RWPE2 (cell line): Measurements from ENCODE around the gene NKAPD1.
"Not testable (repeated sequence)": the region's sequence is repeated elsewhere in the genome, so short reads cannot be mapped to it uniquely, and the experiment has no call there.

Source experiments
- ATAC-seq: fragments of 200-7000 bp; cut with Tn5 transposase; 3 replicates; pipeline ENCODE4 v1.9.1; 2021; ENCODE audit warnings: low read depth
- DNase-seq: peaks from one replicate; pipeline ENCODE4 v3.0.0-alpha.2; 2020; ENCODE audit warnings: low spot score
- H3K27ac ChIP-seq: fragments of 450-650 bp; 2 replicates; pipeline ENCODE4 v1.5.1; 2017; ENCODE audit warnings: mild to moderate bottlenecking; ENCODE audit not compliant: poor library complexity, severe bottlenecking
- H3K27me3 ChIP-seq: fragments of 250-450 bp; sonication (Bioruptor Pico); 2 replicates; pipeline ENCODE4 v1.5.1; 2021; ENCODE audit warnings: mild to moderate bottlenecking, moderate library complexity; ENCODE audit not compliant: insufficient read depth, poor library complexity, severe bottlenecking
- H3K36me3 ChIP-seq: fragments of 250-450 bp; sonication (Bioruptor Pico); 2 replicates; pipeline ENCODE4 v1.5.1; 2020; ENCODE audit warnings: low read depth, mild to moderate bottlenecking, moderate library complexity
- H3K4me1 ChIP-seq: fragments of 250-450 bp; sonication (Bioruptor Pico); 2 replicates; pipeline ENCODE4 v1.5.1; 2021; ENCODE audit warnings: mild to moderate bottlenecking, moderate library complexity; ENCODE audit not compliant: insufficient read depth, poor library complexity, severe bottlenecking
- H3K4me3 ChIP-seq: fragments of 250-450 bp; sonication (Bioruptor Pico); 2 replicates; pipeline ENCODE4 v1.5.1; 2021; ENCODE audit warnings: mild to moderate bottlenecking, moderate library complexity; ENCODE audit not compliant: severe bottlenecking
- H3K9me3 ChIP-seq: fragments of 250-450 bp; sonication (Bioruptor Pico); 2 replicates; pipeline ENCODE4 v1.5.1; 2021; ENCODE audit warnings: mild to moderate bottlenecking, moderate library complexity; ENCODE audit not compliant: severe bottlenecking
- TF ChIP-seq, protein P1 (sequence below): fragments of 450-650 bp; IDR thresholded peaks from one replicate; pipeline ENCODE4 v1.5.1; 2017; ENCODE audit warnings: mild to moderate bottlenecking, moderate library complexity; ENCODE audit not compliant: poor library complexity, severe bottlenecking

The NKAPD1 gene, protein sequence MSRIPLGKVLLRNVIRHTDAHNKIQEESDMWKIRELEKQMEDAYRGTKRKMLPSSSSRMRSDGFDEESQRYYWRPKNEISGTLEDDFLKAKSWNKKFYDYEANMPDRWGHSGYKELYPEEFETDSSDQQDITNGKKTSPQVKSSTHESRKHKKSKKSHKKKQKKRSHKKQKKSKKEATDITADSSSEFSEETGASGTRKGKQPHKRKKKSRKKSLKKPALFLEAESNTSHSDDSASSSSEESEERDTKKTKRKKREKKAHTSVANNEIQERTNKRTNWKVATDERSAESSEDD

DNA sequence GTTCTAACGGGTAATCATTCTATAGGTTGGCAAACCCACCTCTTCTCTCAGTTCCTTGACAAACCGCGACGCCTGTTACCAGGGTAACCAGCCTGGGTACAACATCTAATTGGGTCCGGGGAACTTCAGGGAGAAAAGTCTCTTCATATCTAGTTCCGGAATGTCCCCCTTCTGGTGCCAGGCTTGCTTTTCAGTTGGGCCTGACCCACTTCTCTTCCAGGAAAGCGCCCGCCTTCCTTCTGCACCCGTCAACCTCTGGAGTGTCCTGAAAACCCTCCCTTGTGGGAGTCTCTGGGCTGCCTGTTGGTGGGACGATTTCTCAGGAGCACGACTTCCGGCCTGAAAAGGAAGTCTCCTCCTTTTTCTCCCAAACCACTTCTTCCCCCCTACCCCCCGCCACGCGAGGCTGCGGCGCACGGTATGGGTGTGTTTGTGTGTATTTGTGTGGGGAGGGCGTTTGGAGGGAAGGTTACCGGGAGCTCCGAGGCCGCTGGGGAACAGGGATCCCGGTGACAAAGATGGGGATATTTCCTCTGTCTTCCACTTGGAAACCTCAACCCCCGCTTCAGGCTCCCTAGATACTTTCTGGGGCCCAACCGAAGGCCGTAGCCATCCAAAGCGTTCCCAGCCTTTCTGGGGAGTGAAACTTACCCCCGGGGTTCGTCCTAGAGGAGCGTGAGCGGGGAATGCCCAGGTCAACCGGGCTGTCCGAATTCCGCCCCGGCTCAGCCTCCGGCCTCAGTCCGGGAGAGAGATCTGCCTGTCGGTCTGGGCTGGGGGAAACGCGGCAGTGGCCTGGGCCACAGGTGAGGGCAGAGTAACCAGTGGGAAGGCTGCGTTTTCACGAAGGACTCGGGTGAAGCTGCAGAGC is at the start of gene NKAPD1, which contains the start of gene PIH1D2:
NKAPD1 (plus strand) TSS at position 359 of the 871 bp plus-strand sequence. CDS start 1,276 bp downstream, outside the sequence.
PIH1D2 (minus strand) TSS at position 77 of the 871 bp plus-strand sequence. CDS start 843 bp downstream, outside the sequence.
- TF ChIP-seq, protein P1, sequence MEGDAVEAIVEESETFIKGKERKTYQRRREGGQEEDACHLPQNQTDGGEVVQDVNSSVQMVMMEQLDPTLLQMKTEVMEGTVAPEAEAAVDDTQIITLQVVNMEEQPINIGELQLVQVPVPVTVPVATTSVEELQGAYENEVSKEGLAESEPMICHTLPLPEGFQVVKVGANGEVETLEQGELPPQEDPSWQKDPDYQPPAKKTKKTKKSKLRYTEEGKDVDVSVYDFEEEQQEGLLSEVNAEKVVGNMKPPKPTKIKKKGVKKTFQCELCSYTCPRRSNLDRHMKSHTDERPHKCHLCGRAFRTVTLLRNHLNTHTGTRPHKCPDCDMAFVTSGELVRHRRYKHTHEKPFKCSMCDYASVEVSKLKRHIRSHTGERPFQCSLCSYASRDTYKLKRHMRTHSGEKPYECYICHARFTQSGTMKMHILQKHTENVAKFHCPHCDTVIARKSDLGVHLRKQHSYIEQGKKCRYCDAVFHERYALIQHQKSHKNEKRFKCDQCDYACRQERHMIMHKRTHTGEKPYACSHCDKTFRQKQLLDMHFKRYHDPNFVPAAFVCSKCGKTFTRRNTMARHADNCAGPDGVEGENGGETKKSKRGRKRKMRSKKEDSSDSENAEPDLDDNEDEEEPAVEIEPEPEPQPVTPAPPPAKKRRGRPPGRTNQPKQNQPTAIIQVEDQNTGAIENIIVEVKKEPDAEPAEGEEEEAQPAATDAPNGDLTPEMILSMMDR = no peak
- ATAC-seq (peak; percentile 87), DNase-seq (peak; percentile 74)
- Histone ChIP-seq H3K4me3 (peak within 1 kb of the TSS; percentile 78), H3K4me1 (peaks cover 8% of the 10 kb centered on the region), H3K36me3 (peaks cover 41% of the 10 kb centered on the region), H3K27me3 (no peaks in the 10 kb centered on the region), H3K9me3 (no peaks in the 10 kb centered on the region), H3K27ac (peak within 1 kb of the TSS; percentile 68)

DNA sequence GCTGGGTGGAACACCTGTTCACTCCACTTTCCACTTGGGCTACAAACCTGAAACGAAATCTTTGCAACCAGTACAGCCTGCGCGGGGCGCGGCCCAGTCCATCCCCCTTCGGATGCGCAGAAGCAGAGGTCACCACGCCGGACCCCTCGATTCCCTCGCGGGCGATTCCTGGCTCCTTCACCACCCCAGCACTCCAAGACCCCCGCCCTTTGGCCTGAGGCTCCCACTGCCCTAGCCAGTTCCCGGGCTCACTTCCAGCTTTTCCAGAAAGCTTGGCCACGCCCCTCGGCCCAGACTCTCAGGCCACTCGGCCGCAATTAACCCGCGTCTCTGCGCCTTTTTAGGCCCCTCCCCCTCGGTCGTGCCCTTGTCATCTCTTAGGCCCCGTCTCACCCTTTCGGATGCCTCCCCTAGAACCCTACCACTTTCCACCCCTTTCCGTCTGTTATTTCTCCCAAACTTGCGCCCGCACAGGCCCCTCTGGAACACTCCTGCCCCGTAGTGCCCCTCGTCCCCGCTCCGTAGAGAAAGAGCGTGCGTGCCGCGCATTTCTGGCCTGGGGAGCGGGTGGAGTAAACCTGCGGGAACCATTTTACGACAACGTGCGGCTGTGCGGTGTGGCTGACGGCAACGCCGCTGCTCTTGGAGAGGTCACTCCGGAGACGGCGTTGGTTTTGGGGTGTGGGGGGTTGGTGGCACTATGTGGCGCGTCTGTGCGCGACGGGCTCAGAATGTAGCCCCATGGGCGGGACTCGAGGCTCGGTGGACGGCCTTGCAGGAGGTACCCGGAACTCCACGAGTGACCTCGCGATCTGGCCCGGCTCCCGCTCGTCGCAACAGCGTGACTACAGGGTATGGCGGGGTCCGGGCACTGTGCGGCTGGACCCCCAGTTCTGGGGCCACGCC is 49.1 kb upstream of the NKAPD1 start, which contains the start of gene DLAT:
DLAT (plus strand) TSS at position 636 of the 906 bp plus-strand sequence; CDS start at position 701, 65 bp downstream.
- Histone ChIP-seq H3K4me3 (peak within 1 kb of the TSS; percentile 75), H3K4me1 (peaks cover 4% of the 10 kb centered on the region), H3K27me3 (no peaks in the 10 kb centered on the region), H3K27ac (peak within 1 kb of the TSS; percentile 56), H3K36me3 (peaks cover 29% of the 10 kb centered on the region), H3K9me3 (no peaks in the 10 kb centered on the region)
- ATAC-seq (peak; percentile 87), DNase-seq (peak; percentile 85)
- TF ChIP-seq, protein P1 = no peak

GRCh38 chr11:112025707-112026106 is 48.4 kb upstream of the NKAPD1 start:
- Histone ChIP-seq H3K4me3 (peak overlapping the region; percentile 75), H3K9me3 (no peaks in the 10 kb centered on the region), H3K4me1 (peaks cover 4% of the 10 kb centered on the region), H3K27ac (peak overlapping the region; percentile 56), H3K27me3 (no peaks in the 10 kb centered on the region), H3K36me3 (peaks cover 31% of the 10 kb centered on the region)
- ATAC-seq (peak; percentile 17), DNase-seq (no peak)
- TF ChIP-seq, protein P1 = no peak

DNA sequence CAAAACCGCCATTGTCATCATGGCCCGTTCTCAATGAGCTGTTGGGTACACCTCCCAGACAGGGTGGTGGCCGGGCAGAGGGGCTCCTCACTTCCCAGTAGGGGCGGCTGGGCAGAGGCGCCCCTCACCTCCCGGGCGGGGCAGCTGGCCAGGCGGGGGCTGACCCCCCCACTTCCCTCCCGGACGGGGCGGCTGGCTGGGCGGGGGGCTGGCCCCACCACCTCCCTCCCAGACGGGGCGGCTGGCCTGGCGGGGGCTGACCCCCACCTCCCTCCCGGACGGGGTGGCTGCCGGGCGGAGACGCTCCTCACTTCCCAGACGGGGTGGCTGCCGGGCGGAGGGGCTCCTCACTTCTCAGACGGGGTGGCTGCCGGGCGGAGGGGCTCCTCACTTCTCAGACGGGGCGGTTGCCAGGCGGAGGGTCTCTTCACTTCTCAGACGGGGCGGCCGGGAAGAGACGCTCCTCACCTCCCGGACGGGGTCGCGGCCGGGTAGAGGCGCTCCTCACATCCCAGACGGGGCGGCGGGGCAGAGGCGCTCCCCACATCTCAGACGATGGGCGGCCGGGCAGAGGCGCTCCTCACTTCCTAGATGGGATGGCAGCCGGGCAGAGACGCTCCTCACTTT is 47.2 kb upstream of the NKAPD1 start:
- peaks cover 39% of the 10 kb centered on the region for H3K36me3 ChIP-seq
- DNase-seq, H3K4me1 ChIP-seq, H3K27me3 ChIP-seq, ATAC-seq, H3K4me3 ChIP-seq, H3K9me3 ChIP-seq, H3K27ac ChIP-seq: not testable (repeated sequence)
